ENCODE data around the gene PROX1. TPM values are rescaled to one million over a fixed set of nuclear protein-coding genes. Genes with fewer than 3 reads are reported as not detected.

The PROX1 gene
- total and polyA plus RNA-seq, 2 of the 8 experiments (the other 6 are each of a cell fraction or from before 2014, with no cell fraction given): 0.30 to 2.0 TPM

DNA sequence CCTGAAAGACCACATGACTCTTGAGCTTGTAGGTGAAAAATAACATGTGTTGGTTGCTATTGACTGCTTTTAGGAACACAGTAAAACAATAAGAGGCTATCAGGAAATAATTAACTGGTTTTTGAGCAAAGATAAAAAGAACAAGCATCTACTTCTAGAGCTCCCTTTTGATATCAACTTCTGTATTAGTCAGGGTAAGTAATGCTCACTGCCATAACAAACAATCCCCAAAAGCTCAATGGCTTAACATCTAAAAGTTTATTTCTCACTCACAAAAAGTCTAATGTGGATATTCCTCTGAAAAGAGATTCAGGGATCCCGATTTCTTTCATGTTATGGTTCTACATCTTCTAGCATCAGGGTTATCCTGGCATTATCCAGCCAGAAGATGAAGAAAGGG is 25.3 kb upstream of the PROX1 start:
- no peak for TF ChIP-seq TAF1 (IDR thresholded peaks at IDR 0.05; ENCODE audit: low read depth, low read length)
- TF ChIP-seq TEAD4 (IDR thresholded peaks at IDR 0.05; ENCODE audit: low read depth, low read length): no peak
- no peak for TF ChIP-seq SP4 (IDR thresholded peaks at IDR 0.05; ENCODE audit: low read length)
- TF ChIP-seq CBX5 (IDR thresholded peaks at IDR 0.05; ENCODE audit: low read depth, low read length): no peak
- TF ChIP-seq CTBP2 (IDR thresholded peaks at IDR 0.05; ENCODE audit: borderline replicate concordance, insufficient read depth, insufficient read length, low read length): no peak
- no peak for TF ChIP-seq ATF3 (IDR thresholded peaks at IDR 0.05; ENCODE audit: insufficient read depth, low read depth, low read length)
- Histone ChIP-seq H4K91ac (replicated peaks; ENCODE audit: insufficient read length, low read length) (no peak overlapping the region), H3K18ac (ENCODE audit: extremely low read depth, low read length) (no peak overlapping the region), H2BK12ac (ENCODE audit: low read depth, low read length) (no peak overlapping the region), H3K27ac (ENCODE audit: low read depth, low read length) (no peak overlapping the region), H3K14ac (ENCODE audit: insufficient read length) (no peak overlapping the region), H4K20me1 (replicated peaks in 1 of 2; ENCODE audit: control insufficient read depth in 1 of 2, insufficient read depth in 2 of 2, low read length in 2 of 2) (no peaks in the 10 kb centered on the region), H2BK5ac (ENCODE audit: low read depth, low read length) (no peak overlapping the region), H3K27me3 (replicated peaks in 1 of 4; ENCODE audit: control insufficient read depth in 3 of 4, extremely low read depth in 1 of 4, insufficient read depth in 3 of 4, low read length in 3 of 4) (peaks cover 0 to 2% (median 0%) of the 10 kb centered on the region in 4 experiments; a peak in 1 of 7 replicates), H2AK5ac (ENCODE audit: low read depth, low read length) (no peak overlapping the region), H3K4me1 (replicated peaks in 1 of 4; ENCODE audit: control insufficient read depth in 3 of 4, insufficient read depth in 4 of 4, low read length in 3 of 4) (no peaks in the 10 kb centered on the region), H2AFZ (ENCODE audit: low read length) (no peak overlapping the region), H3K4me3 (ENCODE audit: extremely low read depth in 1 of 4, insufficient read depth in 2 of 4, low read depth in 3 of 4, low read length in 4 of 4) (no peak overlapping the region), H4K8ac (ENCODE audit: extremely low read depth, insufficient read depth, low read length) (no peak overlapping the region), H3K56ac (replicated peaks; ENCODE audit: insufficient read length, low read depth, low read length) (no peak overlapping the region), H3K4ac (replicated peaks; ENCODE audit: insufficient read length, low read depth, low read length) (no peak overlapping the region), H4K5ac (ENCODE audit: insufficient read length, low read depth, low read length) (no peak overlapping the region), H3K79me2 (ENCODE audit: control insufficient read depth in 1 of 2, insufficient read depth in 2 of 2, low read length in 2 of 2) (no peaks in the 10 kb centered on the region), H2BK120ac (replicated peaks; ENCODE audit: low read depth, low read length) (no peak overlapping the region), H3K23ac (ENCODE audit: insufficient read length) (no peak overlapping the region), H2BK15ac (ENCODE audit: low read length) (no peak overlapping the region), H3K9ac (replicated peaks in 1 of 4; ENCODE audit: extremely low read depth in 1 of 4, low read depth in 3 of 4, low read length in 3 of 4) (no peak overlapping the region), H3K36me3 (ENCODE audit: control insufficient read depth in 2 of 4, insufficient read depth in 4 of 4, low read length in 3 of 4) (no peaks in the 10 kb centered on the region), H3K79me1 (ENCODE audit: low read depth, low read length) (no peaks in the 10 kb centered on the region), H3K4me2 (ENCODE audit: insufficient read depth in 1 of 2, low read depth in 2 of 2, low read length in 2 of 2) (no peak overlapping the region), H3K9me3 (ENCODE audit: insufficient read depth in 2 of 2, low read depth in 1 of 2, low read length in 1 of 2) (no peaks in the 10 kb centered on the region), H2BK20ac (ENCODE audit: low read length) (no peak overlapping the region), H3K23me2 (ENCODE audit: low read depth, low read length) (no peaks in the 10 kb centered on the region)
- ChIA-PET POLR2A (ENCODE audit: partially characterized antibody) (no interaction called here), CTCF (ENCODE audit: partially characterized antibody) (no interaction called here)
- FAIRE-seq: no peak
- no peak for DNase-seq (ENCODE audit: low read depth in 1 of 2, low spot score in 2 of 2)
- WGBS, 2 experiments (ENCODE audit: extremely low coverage in 1 of 2, insufficient coverage in 1 of 2, insufficient read length in 1 of 2, insufficient replicate concordance in 2 of 2, low coverage in 1 of 2, low lambda C conversion rate in 2 of 2, missing lambda C conversion rate in 1 of 2): 100% methylated on average over 1 of the region's 1 CpG; no CpG with 5 or more reads in 1 of the 2 experiments
